Subcutaneous adipose tissue (tissue), 4 donors: ENCODE measurements around the gene TRAF3. TPM values are rescaled to one million over a fixed set of nuclear protein-coding genes. Genes with fewer than 3 reads are reported as not detected.

Experiments
- total RNA-seq, 4 donors: library from RNA; depleted of rRNA; stranded (reverse); fragments of >200 nt; gene quantifications; one replicate each; pipeline ENCODE4 v1.1.0, GENCODE V29; 2016
- TF ChIP-seq, protein P1 (sequence below): fragments of 450-650 bp; IDR thresholded peaks from one replicate; pipeline ENCODE4 v1.5.1; 2016; ENCODE audit warnings: low read depth, mild to moderate bottlenecking, control low read depth, antibody characterized with exemption, moderate library complexity

The TRAF3 gene
- total RNA-seq, 4 donors from 2014 or later, result 11.0 to 21.0 (median 14.0) TPM

DNA sequence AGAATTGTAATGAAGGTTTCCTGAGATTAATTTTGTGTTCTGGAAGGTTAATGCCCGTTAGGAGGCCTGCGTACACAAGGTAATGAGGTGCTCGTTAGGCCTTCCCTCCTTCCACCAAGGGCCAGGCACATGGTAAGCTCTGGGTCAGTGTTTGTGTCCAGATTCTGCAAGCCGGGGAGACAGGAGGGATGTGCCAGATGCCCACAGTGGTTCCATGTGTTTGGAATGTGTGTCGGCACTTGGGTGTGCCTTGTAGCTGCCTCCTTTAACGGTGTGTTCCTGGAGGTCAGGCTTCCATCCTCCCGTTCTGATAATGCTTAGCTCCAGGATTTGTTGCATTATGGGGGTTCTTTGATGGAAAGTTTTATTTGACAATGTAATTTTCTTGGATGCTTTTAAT, 5.7 kb downstream of the TRAF3 start:
- TF ChIP-seq, protein P1, sequence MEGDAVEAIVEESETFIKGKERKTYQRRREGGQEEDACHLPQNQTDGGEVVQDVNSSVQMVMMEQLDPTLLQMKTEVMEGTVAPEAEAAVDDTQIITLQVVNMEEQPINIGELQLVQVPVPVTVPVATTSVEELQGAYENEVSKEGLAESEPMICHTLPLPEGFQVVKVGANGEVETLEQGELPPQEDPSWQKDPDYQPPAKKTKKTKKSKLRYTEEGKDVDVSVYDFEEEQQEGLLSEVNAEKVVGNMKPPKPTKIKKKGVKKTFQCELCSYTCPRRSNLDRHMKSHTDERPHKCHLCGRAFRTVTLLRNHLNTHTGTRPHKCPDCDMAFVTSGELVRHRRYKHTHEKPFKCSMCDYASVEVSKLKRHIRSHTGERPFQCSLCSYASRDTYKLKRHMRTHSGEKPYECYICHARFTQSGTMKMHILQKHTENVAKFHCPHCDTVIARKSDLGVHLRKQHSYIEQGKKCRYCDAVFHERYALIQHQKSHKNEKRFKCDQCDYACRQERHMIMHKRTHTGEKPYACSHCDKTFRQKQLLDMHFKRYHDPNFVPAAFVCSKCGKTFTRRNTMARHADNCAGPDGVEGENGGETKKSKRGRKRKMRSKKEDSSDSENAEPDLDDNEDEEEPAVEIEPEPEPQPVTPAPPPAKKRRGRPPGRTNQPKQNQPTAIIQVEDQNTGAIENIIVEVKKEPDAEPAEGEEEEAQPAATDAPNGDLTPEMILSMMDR, result no peak

DNA sequence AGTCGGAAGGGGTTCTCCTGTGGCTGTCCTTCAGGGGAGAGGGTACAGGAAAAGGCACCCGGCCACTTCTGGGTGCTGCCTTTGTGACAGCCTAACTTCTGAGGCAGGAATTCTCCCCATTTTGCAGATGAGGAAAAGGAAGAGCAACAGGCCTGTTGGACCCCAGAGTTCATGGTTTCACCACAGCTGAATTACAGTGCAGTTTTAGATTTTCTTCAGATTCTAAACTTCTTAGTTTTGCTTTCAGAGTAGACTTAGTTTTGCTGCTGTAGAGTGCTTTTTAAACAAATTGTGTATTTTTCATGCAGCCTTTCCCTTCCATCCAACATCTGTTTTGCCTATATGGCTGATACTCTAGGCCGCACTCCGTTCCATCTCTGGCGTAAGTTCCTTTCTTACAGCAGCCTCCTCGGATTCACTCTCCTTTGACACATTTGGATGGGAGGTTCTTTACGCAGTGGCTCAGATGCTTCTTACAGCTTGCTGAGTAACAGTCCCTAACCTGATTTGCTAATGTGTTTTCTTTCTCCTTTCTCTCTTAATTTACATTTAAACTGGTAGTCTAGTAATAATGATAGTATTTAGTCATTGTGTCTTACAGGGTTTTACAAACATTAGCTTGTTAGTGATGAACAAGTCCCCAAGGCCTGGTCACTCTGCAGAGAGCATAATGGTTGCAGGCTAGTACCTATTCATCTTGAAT, 7.8 kb downstream of the TRAF3 start:
- TF ChIP-seq, protein P1, result no peak

DNA sequence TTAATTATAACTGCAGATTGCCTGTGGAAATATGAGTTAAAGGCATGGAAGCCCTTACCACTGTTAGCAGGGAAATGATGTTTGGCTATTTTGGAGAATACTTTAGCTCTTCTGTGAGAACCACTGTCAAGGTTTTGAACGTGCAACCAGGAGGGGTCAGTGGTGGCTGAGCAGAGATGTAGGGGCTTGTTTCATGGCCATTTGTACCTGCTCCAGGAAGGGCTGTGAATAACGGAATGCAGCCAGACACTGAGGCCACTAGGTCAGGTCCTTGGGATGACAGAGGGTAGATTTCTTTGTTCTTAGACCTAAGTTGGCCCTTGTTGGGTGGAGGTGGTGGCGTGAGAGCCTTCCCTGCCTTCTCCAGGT, 8.3 kb downstream of the TRAF3 start:
- TF ChIP-seq, protein P1, result no peak

DNA sequence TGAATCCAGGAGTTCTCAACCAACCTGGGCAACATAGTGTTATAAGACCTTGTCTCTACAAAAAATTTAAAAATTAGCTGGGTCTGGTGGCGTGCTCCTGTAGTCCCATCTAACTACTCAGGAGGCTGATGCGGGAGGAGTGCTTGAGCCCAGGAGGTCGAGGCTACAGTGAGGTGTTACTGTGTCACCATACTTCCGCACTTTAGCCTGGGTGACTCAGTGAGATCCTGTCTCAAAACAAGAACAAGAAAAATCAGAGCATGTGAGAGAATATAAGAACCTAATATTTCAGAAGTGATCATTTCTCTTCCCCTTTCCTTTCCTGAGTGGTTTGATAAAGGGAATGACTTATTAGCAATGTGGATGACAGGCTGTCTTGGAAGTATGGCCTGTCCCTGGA, 9.5 kb downstream of the TRAF3 start:
- TF ChIP-seq, protein P1, result no peak

DNA sequence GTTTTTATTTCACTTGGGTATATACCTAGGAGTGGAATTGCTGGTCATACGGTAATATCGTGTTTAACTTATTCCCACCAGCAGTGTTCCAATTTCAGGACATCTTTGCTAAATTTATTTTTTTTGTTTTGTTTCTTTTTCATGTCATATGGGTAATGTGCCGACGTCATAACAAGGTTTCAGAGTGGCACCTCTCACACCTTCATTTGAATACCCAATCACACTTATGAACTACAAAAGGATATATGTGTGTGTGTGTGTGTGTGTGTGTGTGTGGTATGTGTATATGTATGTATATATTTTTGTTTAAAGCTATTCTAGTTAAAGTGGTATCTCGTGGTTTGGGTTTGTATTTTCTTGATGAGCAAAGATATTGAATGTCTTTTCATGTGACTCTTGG, 12.1 kb downstream of the TRAF3 start:
- TF ChIP-seq, protein P1, result no peak

DNA sequence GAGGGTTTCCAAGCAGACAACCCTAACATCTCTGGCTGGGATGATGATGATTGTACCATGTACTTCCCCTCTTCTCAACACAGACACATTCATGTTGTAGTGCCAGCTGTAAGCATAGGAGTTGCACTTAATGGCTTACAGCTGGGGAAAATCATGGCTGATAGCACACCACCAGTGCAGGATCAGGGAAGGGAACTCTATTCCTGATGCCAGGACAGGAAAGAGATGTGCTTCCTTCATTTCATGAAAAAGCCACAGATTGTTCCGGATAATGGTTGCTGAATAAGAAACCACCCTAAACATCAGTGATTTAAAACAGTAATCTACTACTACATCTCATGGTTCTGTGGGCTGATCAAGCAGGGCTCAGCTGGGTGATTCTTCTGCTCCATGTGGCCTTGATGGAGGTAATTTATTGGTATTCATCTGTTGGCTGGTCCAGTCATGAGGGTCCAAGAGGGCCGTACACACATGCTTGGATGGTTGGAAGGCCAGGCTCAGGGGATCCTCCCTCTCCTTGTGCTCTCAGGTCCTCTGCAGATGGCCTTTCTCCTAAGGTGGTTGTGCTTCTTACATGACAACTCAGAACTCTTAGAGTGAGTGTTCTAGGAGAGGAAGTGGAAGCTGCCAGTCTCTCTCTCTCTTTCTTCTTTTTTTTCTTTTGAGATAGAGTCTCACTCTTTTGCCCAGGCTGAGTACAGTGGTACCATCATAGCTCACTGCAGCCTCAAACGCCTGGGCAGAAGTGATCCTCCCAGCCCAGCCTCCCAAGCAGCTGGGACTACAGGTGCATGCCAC, 16.5 kb downstream of the TRAF3 start:
- TF ChIP-seq, protein P1, result no peak

DNA sequence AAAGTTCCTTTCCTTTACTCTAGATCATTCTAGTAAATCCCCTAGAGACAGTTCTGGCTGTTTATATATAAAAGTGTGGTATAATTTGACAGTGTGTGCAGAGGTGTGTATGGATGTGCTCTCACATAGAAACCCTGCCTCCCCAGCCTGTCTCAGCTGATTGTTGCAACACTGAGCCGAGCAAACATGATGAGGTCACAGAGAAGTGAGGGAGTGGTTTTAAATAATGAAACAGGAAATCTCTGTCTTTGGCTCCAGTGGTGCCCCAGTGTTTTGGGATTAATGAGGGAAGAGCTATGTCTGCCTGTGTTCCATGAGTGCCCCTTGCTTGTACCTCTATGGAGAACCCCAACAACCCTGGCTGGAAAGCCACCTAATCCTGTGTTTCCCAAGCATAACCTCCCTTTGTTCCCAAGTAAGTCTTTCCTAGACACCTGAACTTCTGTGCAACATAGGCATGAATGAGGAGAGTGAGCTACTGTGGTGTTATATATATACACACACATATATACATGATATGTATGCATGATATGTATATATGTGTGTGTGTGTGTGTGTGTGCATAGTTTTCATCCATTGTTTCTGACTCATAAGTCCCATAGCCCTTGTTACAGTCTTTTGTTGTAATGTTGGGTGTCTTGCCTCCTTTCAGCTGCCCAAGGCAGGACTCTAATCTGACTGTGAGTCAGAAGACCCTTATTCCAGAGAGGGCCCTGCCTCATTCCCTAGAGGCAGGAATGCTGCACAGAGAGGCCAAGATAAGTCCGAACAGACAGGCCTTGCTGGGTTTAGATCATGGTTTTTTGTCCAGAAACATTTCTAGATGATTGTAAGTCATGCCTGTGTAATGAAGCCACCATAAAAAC, 18.0 kb downstream of the TRAF3 start:
- TF ChIP-seq, protein P1, result no peak
